Adipose tissue (tissue), 3 donors: Measurements from ENCODE around the gene LPCAT4. TPM values are rescaled to one million over a fixed set of nuclear protein-coding genes. Genes with fewer than 3 reads are reported as not detected.
A peak's percentile ranks its signal among the peaks of the same experiment; 100 is the strongest.
"Not testable (repeated sequence)": the region's sequence is repeated elsewhere in the genome, so short reads cannot be mapped to it uniquely, and the experiment has no call there.

Experiments used
- H3K27ac ChIP-seq: one replicate; pipeline ENCODE4 v1.5.1; 2013; ENCODE audit warnings: low read depth, low read length
- WGBS, 3 donors: extraction: QIAGEN DNeasy Blood & Tissue Kit; methylation state at CpG; one replicate each; pipeline ENCODE4 v1.1.7; 2013; 5-methylcytosine and 5-hydroxymethylcytosine counted together
- polyA plus RNA-seq, 3 donors: library from polyadenylated mRNA; stranded (reverse); fragments of 200-250 nt; gene quantifications; one replicate each; pipeline ENCODE4 v1.2.3, GENCODE V29; 2013
- donor health status: healthy with polysubstance abuse.
- donor health status: Bipolar disorder and iron deficiency.
- donor health status: healthy.

Gene LPCAT4, protein sequence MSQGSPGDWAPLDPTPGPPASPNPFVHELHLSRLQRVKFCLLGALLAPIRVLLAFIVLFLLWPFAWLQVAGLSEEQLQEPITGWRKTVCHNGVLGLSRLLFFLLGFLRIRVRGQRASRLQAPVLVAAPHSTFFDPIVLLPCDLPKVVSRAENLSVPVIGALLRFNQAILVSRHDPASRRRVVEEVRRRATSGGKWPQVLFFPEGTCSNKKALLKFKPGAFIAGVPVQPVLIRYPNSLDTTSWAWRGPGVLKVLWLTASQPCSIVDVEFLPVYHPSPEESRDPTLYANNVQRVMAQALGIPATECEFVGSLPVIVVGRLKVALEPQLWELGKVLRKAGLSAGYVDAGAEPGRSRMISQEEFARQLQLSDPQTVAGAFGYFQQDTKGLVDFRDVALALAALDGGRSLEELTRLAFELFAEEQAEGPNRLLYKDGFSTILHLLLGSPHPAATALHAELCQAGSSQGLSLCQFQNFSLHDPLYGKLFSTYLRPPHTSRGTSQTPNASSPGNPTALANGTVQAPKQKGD
- 10 to 100 TPM; 11.4 to 39.8 (median 20.7) TPM for polyA plus RNA-seq

DNA sequence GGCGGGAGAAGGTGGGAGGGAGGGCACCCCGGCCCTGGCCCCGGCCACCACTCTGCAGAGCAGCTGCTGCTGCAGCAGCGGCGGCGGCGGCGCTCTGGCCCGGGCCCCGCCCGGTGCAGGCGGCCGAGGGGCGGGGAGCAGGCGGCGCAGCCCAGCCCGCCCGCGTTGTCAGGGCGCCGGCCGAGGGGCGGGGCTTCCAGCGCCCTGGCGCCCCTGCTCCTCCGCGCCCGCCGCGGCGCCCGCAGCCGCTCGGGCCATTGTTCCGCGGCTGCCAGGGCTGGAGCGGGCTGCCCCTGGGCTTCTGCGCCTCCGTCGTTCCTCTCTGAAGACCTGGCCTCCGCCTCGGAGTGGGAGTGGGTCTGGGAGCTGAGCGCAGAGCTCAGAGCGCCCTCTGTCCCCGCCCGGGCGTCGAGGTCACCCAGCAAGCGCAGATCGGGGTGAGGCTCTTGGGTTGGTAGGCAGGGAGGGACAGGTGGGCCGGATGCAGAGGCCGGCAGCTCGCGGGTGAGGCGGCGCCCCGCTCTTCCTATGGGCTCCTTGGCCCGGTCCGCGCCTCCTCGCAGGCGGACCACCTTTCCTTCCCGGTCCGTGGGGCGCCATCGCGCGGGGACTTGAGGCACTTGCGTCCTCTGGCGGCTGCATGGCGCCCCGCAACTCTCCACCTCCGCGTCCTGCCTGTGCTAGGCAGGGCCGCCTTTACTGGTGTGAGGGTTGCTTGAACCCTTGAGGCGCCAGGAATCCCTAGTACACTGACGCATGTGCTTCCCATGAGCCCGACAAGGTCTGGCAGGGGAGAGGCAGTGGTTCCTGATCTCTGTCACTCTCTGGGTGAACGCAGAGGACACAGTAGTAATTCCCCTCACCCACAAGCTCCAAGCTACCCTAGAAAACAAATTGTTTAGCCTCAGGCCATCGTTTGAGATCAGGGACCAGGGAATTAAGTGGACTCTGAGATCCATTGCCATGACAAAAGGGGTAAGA, at the start of gene LPCAT4:
TSS of gene LPCAT4 (minus strand) at position 96 of the 981 bp plus-strand sequence. CDS start 96 bp downstream, outside the sequence.
- peak within 1 kb of the TSS; percentile 56 for H3K27ac ChIP-seq
- 0 to 1% (median 0%) methylated on average over 58 to 80 of the region's 80 CpGs for WGBS, 3 donors

- WGBS, 3 donors = 94 to 98% (median 96%) methylated on average over 4 to 9 of the region's 19 CpGs
- not testable (repeated sequence) for H3K27ac ChIP-seq
Observed at GRCh38 chr15:34409511-34409910, 42.5 kb upstream of the LPCAT4 start.

DNA sequence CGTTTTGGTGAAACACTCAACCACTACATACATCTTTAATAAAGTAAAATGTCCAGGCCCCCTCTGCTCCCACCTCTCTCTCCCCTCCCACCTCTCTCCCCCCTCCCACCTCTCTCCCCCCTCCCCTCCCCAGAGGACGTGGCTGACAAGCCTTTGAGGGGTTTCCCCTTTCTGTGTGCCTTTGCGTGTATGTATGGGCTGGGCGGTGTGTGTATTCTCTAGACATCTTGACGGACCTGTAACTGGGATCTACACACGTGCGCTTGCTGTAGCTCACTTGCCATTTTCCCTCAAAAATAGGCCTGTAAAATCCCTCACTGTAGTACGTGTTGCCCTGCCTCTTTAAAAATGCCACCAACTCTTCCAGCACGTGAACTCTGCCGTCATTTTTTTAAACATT, 42.0 kb upstream of the LPCAT4 start:
- H3K27ac ChIP-seq = not testable (repeated sequence)
- 53 to 69% (median 62%) methylated on average over 3 of the region's 10 CpGs for WGBS, 3 donors

GRCh38 chr15:34403899-34404298, 36.9 kb upstream of the LPCAT4 start:
- no CpG with 5 or more reads among the region's 3 CpGs for WGBS, 3 donors

DNA sequence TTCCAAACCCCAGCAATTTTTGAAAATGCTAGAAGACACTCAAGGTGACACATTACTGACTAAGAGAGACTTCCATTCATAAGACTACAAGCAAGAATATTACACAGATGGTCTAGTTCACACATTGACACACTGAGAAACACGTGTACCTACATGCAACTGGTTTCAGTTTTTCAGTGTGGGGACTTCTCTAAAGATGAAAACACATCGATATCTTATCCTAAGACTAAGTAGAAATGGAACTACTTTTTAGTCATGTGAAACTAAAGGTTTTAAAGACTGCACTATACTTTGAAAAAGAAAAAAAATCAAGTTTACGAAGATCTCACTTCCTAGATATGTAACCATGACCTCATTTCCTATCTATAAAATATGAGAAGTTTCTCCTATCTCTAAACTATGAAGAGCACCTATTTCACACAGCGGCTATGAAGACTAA, 36.2 kb upstream of the LPCAT4 start:
- H3K27ac ChIP-seq = not testable (repeated sequence)
- whole genome bisulfite sequencing, 3 donors = 78 to 97% (median 86%) methylated on average over 1 of the region's 4 CpGs

More at GRCh38 chr15:34403899-34404298, 36.9 kb upstream of the LPCAT4 start:
- not testable (repeated sequence) for H3K27ac ChIP-seq

- not testable (repeated sequence) for H3K27ac ChIP-seq
- WGBS, 3 donors = 58 to 80% (median 68%) methylated on average over 1 to 3 of the region's 6 CpGs
Observed at GRCh38 chr15:34397637-34398259, 30.8 kb upstream of the LPCAT4 start.

DNA sequence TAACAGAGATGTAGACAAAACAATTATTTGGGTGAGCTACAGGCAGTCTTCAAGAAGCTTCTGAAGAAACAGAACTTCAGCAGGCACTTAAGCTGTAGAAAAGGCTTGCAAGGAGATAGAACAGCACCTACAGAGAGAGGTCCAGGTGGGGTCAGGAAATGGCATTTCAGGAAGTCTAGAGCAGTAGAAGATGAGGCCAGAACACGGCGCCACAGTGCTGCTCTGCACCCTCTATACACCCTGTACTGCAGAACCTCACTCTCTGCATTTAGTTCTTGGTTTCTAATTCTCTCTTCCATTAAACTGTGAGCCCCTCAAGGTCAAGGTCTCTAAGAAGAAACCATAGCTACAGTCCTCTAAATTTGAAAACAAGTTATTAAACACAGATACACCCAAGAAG, 26.0 kb upstream of the LPCAT4 start:
- H3K27ac ChIP-seq = not testable (repeated sequence)
- 80% methylated on average over 1 of the region's 2 CpGs; no CpG with 5 or more reads in 2 of the 3 donors for WGBS, 3 donors

DNA sequence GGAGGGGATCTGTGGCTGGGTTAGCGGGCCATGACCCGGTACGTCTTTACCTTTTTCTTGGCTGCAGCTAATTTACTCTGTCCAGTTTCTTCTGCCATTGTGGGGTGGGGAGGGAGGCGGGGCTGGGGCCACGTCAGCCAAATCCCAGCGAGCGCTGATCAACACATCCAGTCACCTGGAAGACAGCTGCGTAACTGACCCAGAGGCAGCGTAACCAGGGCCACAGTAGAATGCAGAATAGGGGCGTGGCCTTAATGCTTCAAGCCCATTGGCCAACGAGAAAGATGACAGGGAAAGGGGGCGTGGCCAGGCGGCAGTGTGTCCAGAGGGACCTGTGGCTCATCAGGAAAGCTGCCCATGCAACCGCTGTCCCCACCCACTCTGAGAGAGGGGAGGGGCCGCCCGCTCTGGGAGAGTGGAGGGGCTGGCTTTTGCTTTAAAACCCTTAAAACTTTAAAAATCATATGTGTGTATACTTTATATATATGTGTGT, 22.6 kb upstream of the LPCAT4 start:
- no CpG with 5 or more reads among the region's 16 CpGs for WGBS, 3 donors
- not testable (repeated sequence) for H3K27ac ChIP-seq

DNA sequence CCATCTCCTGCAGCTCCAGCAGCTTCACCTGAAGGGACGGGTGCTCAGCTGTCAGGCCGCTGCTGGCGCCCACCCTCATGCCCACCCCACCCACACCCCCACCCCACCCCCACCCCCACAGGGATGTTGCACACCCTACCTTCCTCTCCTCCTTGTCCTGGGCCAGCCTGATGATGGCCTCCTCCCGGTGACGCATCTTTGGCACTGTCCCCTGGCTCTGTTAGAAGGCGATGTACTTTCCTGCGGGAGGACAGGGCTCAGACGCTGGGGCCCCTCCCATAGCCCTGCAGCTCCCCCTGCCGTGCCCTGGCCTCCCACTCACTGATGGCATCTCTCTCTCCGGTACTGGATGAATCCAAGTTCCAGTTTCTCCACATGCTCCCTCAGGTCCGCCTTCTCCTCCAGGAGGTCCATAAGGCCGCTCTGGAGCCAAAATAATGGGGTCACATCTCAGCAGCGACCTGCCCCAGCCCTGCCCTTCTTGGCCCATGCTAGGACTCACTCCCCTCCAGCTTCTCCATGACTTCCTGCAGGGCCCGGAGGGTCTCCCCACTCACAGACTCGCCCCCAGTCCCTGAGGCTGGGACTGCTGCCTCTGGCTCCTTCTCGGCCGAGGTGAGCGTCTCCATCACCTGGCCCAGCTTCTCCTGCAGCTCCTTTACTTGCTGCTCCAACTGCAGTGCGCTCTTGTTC, 15.0 kb upstream of the LPCAT4 start:
- not testable (repeated sequence) for H3K27ac ChIP-seq
- WGBS, 3 donors = no CpG with 5 or more reads among the region's 19 CpGs

DNA sequence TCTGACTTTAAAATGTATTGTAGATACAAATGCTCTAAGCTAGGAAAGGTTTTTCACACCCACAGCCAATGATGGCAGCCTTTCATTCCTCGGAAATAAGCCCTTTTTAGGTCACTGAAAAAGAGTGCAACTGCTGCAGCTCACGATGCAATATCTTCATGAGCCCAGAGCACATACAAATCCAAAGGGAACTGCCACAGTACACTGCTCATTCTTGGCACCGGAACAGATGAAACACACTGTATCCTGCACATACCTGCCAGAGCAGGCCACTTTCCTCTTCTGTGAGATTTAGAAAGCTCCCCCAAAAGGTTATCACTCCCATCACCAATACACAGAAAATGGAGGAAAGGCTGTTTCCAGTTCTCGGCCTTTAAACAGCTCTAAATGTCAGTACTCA, 13.5 kb upstream of the LPCAT4 start:
- WGBS, 3 donors = 67 to 94% (median 88%) methylated on average over 4 of the region's 4 CpGs
- not testable (repeated sequence) for H3K27ac ChIP-seq

GRCh38 chr15:34376856-34377255, 9.9 kb upstream of the LPCAT4 start:
- WGBS, 3 donors = 95 to 100% (median 96%) methylated on average over 2 of the region's 2 CpGs
- H3K27ac ChIP-seq = no peak overlapping the region

- 92 to 97% (median 95%) methylated on average over 2 of the region's 2 CpGs for WGBS, 3 donors
- not testable (repeated sequence) for H3K27ac ChIP-seq
Observed at GRCh38 chr15:34375541-34375940, 8.5 kb upstream of the LPCAT4 start.

- 47 to 95% (median 69%) methylated on average over 2 of the region's 2 CpGs for WGBS, 3 donors
Observed at GRCh38 chr15:34374816-34375215, 7.8 kb upstream of the LPCAT4 start.

DNA sequence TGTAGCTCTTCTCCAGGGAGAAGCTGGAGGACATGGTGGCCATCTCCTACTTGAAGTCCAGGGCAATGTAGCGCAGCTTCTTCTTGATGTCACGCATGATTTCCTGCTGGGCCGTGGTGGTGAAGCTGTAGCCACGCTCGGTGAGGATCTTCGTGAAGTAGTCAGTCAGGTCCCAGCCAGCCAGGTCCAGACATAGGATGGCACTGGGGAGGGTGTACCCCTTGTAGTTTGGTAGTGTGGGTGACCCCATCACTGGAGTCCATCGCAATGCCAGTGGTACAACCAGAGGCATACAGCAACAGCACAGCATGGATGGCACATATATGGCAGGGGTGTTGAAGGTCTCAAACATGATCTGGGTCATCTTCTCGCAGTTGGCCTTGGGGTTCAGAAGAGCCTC, 7.0 kb upstream of the LPCAT4 start:
- WGBS, 3 donors = 67 to 98% (median 86%) methylated on average over 8 of the region's 8 CpGs
- H3K27ac ChIP-seq = no peak overlapping the region

More at GRCh38 chr15:34374816-34375215, 7.8 kb upstream of the LPCAT4 start:
- no peak overlapping the region for H3K27ac ChIP-seq

DNA sequence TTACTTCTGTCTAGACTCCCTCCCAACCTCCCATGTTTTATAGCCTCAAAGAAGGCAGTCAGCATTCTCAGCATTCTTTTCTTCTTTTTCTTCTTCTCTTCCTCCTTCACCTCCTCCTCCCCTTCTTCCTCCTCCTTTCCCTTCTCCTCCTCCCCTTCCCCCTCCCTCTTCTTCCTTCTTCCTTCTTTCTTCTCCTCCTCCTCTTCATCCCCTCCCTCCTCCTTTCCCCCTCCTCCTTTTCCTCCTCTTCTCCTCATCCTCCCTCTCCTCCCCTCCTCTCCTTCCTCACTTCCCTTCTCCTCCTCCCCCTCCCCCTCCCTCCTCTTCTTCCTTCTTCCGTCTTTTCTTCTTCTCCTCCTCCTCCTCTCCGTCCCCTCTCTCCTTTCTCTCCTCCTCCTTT, 3.6 kb upstream of the LPCAT4 start:
- whole genome bisulfite sequencing, 3 donors = 42 to 51% (median 42%) methylated on average over 2 of the region's 2 CpGs
- no peak overlapping the region for H3K27ac ChIP-seq

GRCh38 chr15:34370129-34370528, 3.1 kb upstream of the LPCAT4 start:
- 61 to 63% (median 62%) methylated on average over 2 of the region's 2 CpGs for WGBS, 3 donors
- H3K27ac ChIP-seq = no peak overlapping the region

DNA sequence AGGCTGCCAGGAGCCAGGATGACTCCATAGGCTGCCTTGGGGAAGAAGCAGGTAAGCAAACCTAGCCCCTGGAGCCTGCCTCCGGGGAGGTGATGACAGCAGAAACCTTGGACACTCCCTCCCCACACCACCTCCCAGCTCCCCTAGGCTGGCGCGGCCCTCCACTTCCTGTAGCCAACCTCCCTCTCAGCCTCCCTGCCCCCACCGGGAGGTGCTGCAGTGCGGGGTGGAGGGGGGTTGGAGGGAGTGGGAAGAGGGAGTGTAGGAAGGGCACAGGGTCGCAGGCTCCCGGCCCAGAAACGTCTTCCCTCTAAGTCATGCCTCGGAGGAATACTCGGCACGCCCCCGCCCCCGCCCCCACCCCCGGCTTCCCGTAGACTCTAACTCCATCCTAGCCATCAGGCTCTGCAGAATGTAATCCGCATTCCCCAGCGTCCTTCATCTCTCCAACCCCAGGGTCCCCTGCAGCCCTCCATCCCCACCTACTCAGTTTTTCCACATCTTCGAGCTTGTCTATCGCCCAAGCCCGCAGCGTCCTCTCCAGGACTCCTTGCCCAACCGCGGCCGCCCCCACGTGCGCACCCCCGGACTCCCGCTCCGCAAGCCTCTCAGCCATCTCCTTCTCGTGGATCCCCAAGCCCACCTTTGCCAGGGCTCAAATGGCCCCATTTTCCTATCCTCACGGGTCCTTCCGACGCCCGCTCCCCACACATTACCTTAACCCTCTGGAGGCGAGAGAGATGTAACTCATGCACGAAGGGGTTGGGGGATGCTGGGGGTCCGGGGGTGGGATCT, 528 bp downstream of the LPCAT4 start:
- WGBS, 3 donors = 0 to 1% (median 1%) methylated on average over 34 to 37 of the region's 37 CpGs
- no peak overlapping the region for H3K27ac ChIP-seq
